DND-41 (cell line): Measurements from ENCODE around the gene HSPBP1.

Experiments
- EZH2 ChIP-seq: IDR thresholded peaks from 3 replicates; pipeline ENCODE4 v1.6.1; 2012; ENCODE audit warnings: borderline replicate concordance, low read depth, mild to moderate bottlenecking, moderate library complexity, low read length, inconsistent platforms; ENCODE audit not compliant: severe bottlenecking
- TF ChIP-seq, protein P1 (sequence below): IDR thresholded peaks from 2 replicates; pipeline ENCODE4 v1.5.1; 2012; ENCODE audit warnings: borderline replicate concordance, low read length, moderate library complexity, mild to moderate bottlenecking; ENCODE audit not compliant: poor library complexity, severe bottlenecking; ENCODE audit errors: extremely low read depth

GRCh38 chr19:55230780-55231179 lies 49.1 kb downstream of the HSPBP1 start:
- TF ChIP-seq, protein P1, sequence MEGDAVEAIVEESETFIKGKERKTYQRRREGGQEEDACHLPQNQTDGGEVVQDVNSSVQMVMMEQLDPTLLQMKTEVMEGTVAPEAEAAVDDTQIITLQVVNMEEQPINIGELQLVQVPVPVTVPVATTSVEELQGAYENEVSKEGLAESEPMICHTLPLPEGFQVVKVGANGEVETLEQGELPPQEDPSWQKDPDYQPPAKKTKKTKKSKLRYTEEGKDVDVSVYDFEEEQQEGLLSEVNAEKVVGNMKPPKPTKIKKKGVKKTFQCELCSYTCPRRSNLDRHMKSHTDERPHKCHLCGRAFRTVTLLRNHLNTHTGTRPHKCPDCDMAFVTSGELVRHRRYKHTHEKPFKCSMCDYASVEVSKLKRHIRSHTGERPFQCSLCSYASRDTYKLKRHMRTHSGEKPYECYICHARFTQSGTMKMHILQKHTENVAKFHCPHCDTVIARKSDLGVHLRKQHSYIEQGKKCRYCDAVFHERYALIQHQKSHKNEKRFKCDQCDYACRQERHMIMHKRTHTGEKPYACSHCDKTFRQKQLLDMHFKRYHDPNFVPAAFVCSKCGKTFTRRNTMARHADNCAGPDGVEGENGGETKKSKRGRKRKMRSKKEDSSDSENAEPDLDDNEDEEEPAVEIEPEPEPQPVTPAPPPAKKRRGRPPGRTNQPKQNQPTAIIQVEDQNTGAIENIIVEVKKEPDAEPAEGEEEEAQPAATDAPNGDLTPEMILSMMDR, result no peak
- TF ChIP-seq EZH2, result no peak
